Mesenchymal stem cell (in vitro differentiated cells and primary cell): ENCODE measurements around the gene LGALS12.

ENCODE experiments used
- DNase-seq: peaks from one replicate; pipeline ENCODE4 v3.0.0-alpha.2; 2013
- H2AFZ ChIP-seq: one replicate; pipeline ENCODE4 v1.6.1; 2013; ENCODE audit warnings: low read depth, mild to moderate bottlenecking, control low read depth, inconsistent platforms, low read length, moderate library complexity
- H2AK5ac ChIP-seq: 2 replicates; pipeline ENCODE4 v1.6.1; 2013; ENCODE audit warnings: low read length, moderate library complexity, mild to moderate bottlenecking, inconsistent platforms; ENCODE audit not compliant: severe bottlenecking
- H2BK120ac ChIP-seq: one replicate; pipeline ENCODE4 v1.6.1; 2013; ENCODE audit warnings: low read depth, mild to moderate bottlenecking, inconsistent platforms, low read length, moderate library complexity
- H2BK12ac ChIP-seq, 2 experiments: one replicate each; pipeline ENCODE4 v1.6.1; 2013; ENCODE audit warnings: inconsistent platforms in 2 of 2, low read length in 2 of 2, mild to moderate bottlenecking in 2 of 2, moderate library complexity in 2 of 2, control low read depth in 1 of 2
- H2BK15ac ChIP-seq: one replicate; pipeline ENCODE4 v1.6.1; 2013; ENCODE audit warnings: mild to moderate bottlenecking, low read depth, inconsistent platforms; ENCODE audit not compliant: poor library complexity, severe bottlenecking
- H2BK5ac ChIP-seq: 2 replicates; pipeline ENCODE4 v1.6.1; 2013; ENCODE audit warnings: low read depth, mild to moderate bottlenecking, low read length, control low read depth, inconsistent platforms; ENCODE audit not compliant: poor library complexity, severe bottlenecking
- H3K14ac ChIP-seq, 2 experiments: one replicate each; pipeline ENCODE4 v1.6.1; 2013; ENCODE audit warnings: inconsistent platforms in 2 of 2, low read length in 2 of 2, control low read depth in 1 of 2, mild to moderate bottlenecking in 1 of 2, moderate library complexity in 1 of 2
- H3K18ac ChIP-seq, 2 experiments: one replicate each; pipeline ENCODE4 v1.6.1; 2013; ENCODE audit warnings: inconsistent platforms in 2 of 2, low read length in 2 of 2, control low read depth in 1 of 2, low read depth in 1 of 2, mild to moderate bottlenecking in 1 of 2
- H3K23ac ChIP-seq, 2 experiments: one replicate each; pipeline ENCODE4 v1.6.1; 2013; ENCODE audit warnings: inconsistent platforms in 2 of 2, low read length in 2 of 2, mild to moderate bottlenecking in 2 of 2, moderate library complexity in 2 of 2, control low read depth in 1 of 2
- H3K27ac ChIP-seq: 2 replicates; pipeline ENCODE4 v1.5.1; 2013; ENCODE audit warnings: mild to moderate bottlenecking, moderate library complexity, low read length, control low read depth, inconsistent platforms; ENCODE audit not compliant: poor library complexity, severe bottlenecking
- H3K27me3 ChIP-seq, 2 experiments: 2 replicates each; pipeline versions ENCODE4 v1.6.1 to v1.7.0; 2013; ENCODE audit warnings: low read length in 2 of 2, mild to moderate bottlenecking in 2 of 2, moderate library complexity in 2 of 2, control low read depth in 1 of 2, inconsistent platforms in 1 of 2; ENCODE audit not compliant: control insufficient read depth in 1 of 2, insufficient read depth in 1 of 2
- H3K36me3 ChIP-seq, 2 experiments: 2 replicates each; pipeline versions ENCODE4 v1.6.1 to v1.7.0; 2013; ENCODE audit warnings: low read length in 2 of 2, control low read depth in 1 of 2, inconsistent platforms in 1 of 2, low read depth in 1 of 2, mild to moderate bottlenecking in 1 of 2; ENCODE audit not compliant: insufficient read depth in 2 of 2, control insufficient read depth in 1 of 2
- H3K4ac ChIP-seq, 2 experiments: one replicate each; pipeline ENCODE4 v1.6.1; 2013; ENCODE audit warnings: inconsistent platforms in 2 of 2, low read length in 2 of 2, mild to moderate bottlenecking in 2 of 2, moderate library complexity in 2 of 2, control low read depth in 1 of 2, low read depth in 1 of 2
- H3K4me1 ChIP-seq: 2 replicates; pipeline ENCODE4 v1.6.1; 2013; ENCODE audit warnings: low read depth, low read length, control low read depth; ENCODE audit not compliant: control insufficient read depth, insufficient read depth
- H3K4me2 ChIP-seq: 2 replicates; pipeline ENCODE4 v1.6.1; 2013; ENCODE audit warnings: low read length, mild to moderate bottlenecking, inconsistent platforms; ENCODE audit not compliant: poor library complexity, severe bottlenecking
- H3K4me3 ChIP-seq, 2 experiments: 2 replicates each; pipeline versions ENCODE4 v1.5.1 to v1.7.0; 2013; ENCODE audit warnings: low read length in 2 of 2, mild to moderate bottlenecking in 2 of 2, control low read depth in 1 of 2, low read depth in 1 of 2; ENCODE audit not compliant: insufficient read depth in 1 of 2
- H3K79me1 ChIP-seq: replicated peaks from 2 replicates; pipeline ENCODE4 v1.6.1; 2013; ENCODE audit warnings: mild to moderate bottlenecking, control low read depth, low read length, inconsistent platforms; ENCODE audit not compliant: poor library complexity, severe bottlenecking
- H3K9ac ChIP-seq: 2 replicates; pipeline ENCODE4 v1.7.0; 2013; ENCODE audit warnings: mild to moderate bottlenecking, low read length, moderate library complexity
- H3K9me3 ChIP-seq: 2 replicates; pipeline ENCODE4 v1.7.0; 2013; ENCODE audit warnings: mild to moderate bottlenecking, low read length; ENCODE audit not compliant: control insufficient read depth
- H4K8ac ChIP-seq: one replicate; pipeline ENCODE4 v1.6.1; 2013; ENCODE audit warnings: inconsistent platforms, mild to moderate bottlenecking, low read length, moderate library complexity
- H4K91ac ChIP-seq: one replicate; pipeline ENCODE4 v1.6.1; 2013; ENCODE audit warnings: mild to moderate bottlenecking, low read length, inconsistent platforms
- WGBS: methylation state at CpG from one replicate; pipeline ENCODE4 v1.1.7; 2013; ENCODE audit warnings: mixed read lengths; 5-methylcytosine and 5-hydroxymethylcytosine counted together

The LGALS12 gene

DNA sequence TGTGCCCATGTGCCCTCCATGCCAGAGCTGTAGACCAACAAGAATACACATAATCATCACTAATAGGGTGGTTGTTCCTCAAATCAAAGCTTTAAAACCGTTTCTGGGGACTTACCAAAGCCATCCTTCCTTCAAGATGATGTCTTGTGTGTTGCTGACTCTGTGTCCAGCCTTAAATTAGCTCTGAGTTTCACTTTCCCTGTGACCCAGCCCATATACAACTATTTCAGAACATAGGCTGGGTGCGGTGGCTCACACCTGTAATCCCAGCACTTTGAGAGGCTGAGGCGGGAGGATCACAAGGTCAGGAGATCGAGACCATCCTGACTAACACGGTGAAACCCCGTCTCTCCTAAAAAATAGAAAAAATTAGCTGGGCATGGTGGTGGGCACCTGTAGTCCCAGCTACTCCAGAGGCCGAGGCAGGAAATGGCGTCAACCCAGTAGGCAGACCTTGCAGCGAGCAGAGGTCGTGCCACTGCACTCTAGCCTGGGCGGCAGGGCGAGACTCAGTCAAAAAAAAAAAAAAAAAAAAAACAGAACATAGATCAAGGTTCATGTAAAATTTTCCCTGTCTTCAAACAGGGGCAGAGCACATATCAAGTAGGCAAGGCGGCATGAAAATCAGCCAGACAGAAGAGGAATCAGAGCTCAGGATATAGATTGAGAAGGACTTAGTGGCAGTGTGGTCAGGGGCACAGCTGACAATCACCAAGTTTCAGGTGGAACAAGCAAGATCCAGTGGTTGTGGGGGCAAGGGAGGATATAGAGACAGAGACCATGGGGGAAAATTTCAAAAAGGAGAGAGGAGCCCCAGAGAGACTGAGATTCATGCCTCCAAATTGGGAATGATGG is 57.5 kb downstream of the LGALS12 start, which contains the start of gene PLAAT2:
Gene PLAAT2, minus strand, starts transcription at position 179 of the 855 bp plus-strand sequence. Its CDS starts 55 bp downstream, at position 124.
- no peak for DNase-seq
- no peak within 1 kb of the TSS for H2BK15ac ChIP-seq
- H4K91ac ChIP-seq: no peak within 1 kb of the TSS
- no peak within 1 kb of the TSS for H3K14ac ChIP-seq
- H3K36me3 ChIP-seq: no peaks in the 10 kb centered on the region
- no peak within 1 kb of the TSS for H3K4me3 ChIP-seq
- no peaks in the 10 kb centered on the region for H3K79me1 ChIP-seq
- no peak within 1 kb of the TSS for H3K4ac ChIP-seq
- no peak within 1 kb of the TSS for H3K9ac ChIP-seq
- H3K27ac ChIP-seq: no peak within 1 kb of the TSS
- H2BK12ac ChIP-seq: no peak within 1 kb of the TSS
- WGBS: 89% methylated on average over 10 of the region's 13 CpGs
- H2BK5ac ChIP-seq: no peak within 1 kb of the TSS
- H2AFZ ChIP-seq: no peak within 1 kb of the TSS
- H2AK5ac ChIP-seq: no peak within 1 kb of the TSS
- no peak within 1 kb of the TSS for H3K23ac ChIP-seq
- H3K27me3 ChIP-seq: peaks cover 0 to 7% of the 10 kb centered on the region in 2 experiments
- no peaks in the 10 kb centered on the region for H3K9me3 ChIP-seq
- no peak within 1 kb of the TSS for H3K4me2 ChIP-seq
- peaks cover 9% of the 10 kb centered on the region for H3K4me1 ChIP-seq
- no peak within 1 kb of the TSS for H4K8ac ChIP-seq
- no peak within 1 kb of the TSS for H2BK120ac ChIP-seq
- H3K18ac ChIP-seq: no peak within 1 kb of the TSS

DNA sequence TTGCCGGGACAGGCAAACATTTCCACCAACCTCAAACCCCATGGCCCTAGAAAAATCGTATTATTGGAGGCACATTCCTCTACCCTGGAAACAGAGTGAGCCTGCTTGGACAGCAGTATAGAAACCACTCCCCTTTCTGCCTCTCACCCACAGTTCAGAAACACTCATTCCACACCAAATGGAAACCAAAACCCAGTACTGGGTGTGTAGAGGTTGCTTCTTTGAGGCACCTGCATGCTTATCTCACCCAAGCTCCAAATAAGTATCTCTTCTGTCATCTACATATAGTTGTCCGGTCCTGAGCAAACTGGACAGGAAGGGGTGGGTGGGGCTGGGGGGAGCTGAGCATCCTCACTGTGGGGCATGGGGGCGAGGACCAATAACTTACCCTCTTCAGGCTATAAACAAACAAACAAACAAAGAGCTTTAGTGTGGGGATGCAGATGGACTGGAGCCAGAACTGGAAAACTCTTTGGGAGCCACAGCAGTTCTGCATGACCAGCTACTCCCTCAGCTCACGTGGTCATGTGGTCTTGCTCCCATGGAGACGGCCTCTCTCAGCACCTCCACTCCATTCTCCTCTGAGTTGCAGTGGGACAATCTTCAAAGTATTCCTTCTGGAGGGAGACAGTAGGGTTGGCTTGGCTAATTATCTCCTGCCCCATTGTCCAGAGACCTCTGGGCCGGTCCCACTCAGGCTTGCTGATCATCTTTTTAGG is 58.3 kb downstream of the LGALS12 start:
- Histone ChIP-seq H3K9me3 (no peaks in the 10 kb centered on the region), H4K8ac (no peak overlapping the region), H2BK12ac (no peak overlapping the region), H3K14ac (no peak overlapping the region), H3K4ac (no peak overlapping the region), H3K4me1 (peaks cover 9% of the 10 kb centered on the region), H3K4me2 (no peak overlapping the region), H3K23ac (no peak overlapping the region), H2BK120ac (no peak overlapping the region), H2AK5ac (no peak overlapping the region), H3K27me3 (peaks cover 0 to 5% of the 10 kb centered on the region in 2 experiments), H2BK15ac (no peak overlapping the region), H3K79me1 (no peaks in the 10 kb centered on the region), H3K27ac (no peak overlapping the region), H4K91ac (no peak overlapping the region), H2AFZ (no peak overlapping the region), H3K18ac (no peak overlapping the region), H3K4me3 (no peak overlapping the region), H2BK5ac (no peak overlapping the region), H3K9ac (no peak overlapping the region), H3K36me3 (no peaks in the 10 kb centered on the region)
- DNase-seq: no peak
- 91% methylated on average over 5 of the region's 7 CpGs for WGBS

DNA sequence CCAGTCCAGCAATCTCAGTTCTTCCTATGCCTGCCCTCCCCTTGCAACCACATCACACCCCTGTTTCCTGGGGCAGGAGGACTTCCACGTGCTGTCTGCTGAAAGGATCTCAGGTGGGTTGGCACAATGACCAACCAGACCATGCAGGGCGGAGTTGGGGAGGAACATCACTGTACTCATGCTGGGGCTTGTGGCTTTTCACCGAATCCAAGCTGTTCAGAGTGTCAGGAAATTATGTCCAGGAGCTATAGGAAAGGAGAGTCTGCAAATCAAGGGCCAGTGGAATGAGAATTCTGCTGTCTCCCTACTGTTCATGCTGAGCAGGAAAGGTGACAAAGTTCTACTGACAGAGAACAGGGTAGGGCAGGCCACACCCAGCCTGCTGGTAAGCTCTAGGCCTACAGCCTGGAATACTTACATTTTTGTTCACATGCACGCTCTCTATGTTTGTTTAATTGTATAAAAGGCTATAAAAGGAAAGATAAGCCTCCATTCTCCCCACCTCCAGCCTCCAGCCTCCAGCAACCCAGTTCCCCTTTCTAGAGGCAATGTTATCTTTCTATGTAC is 59.0 kb downstream of the LGALS12 start:
- no peak overlapping the region for H4K91ac ChIP-seq

More for the DNA sequence above, 59.0 kb downstream of the LGALS12 start:
- 86% methylated on average over 4 of the region's 4 CpGs for WGBS
- Histone ChIP-seq H3K4me1 (peaks cover 9% of the 10 kb centered on the region), H3K18ac (no peak overlapping the region), H2BK5ac (no peak overlapping the region), H3K9me3 (no peaks in the 10 kb centered on the region), H3K79me1 (no peaks in the 10 kb centered on the region), H2AK5ac (no peak overlapping the region), H2BK120ac (no peak overlapping the region), H3K36me3 (no peaks in the 10 kb centered on the region), H3K4ac (no peak overlapping the region), H3K23ac (no peak overlapping the region), H3K27ac (no peak overlapping the region), H3K14ac (no peak overlapping the region), H2BK12ac (no peak overlapping the region), H3K4me2 (no peak overlapping the region), H2BK15ac (no peak overlapping the region), H3K27me3 (no peaks in the 10 kb centered on the region), H2AFZ (no peak overlapping the region), H3K4me3 (no peak overlapping the region), H4K8ac (no peak overlapping the region), H3K9ac (no peak overlapping the region)
- no peak for DNase-seq
